ENCODE measurements around the gene DEUP1. TPM values are rescaled to one million over a fixed set of nuclear protein-coding genes. Genes with fewer than 3 reads are reported as not detected.

Gene DEUP1
- total RNA-seq, 2 experiments from 2014 or later: not detected

GRCh38 chr11:93480756-93481155 is 150.2 kb downstream of the DEUP1 start:
- no TSS peak for BruUV-seq (replicated peaks)
- no peaks in the 10 kb centered on the region for H4K20me1 ChIP-seq (ENCODE audit: insufficient read depth, low read length)
- CTCF ChIA-PET (ENCODE audit: unreplicated experiment): no interaction called here
- H3K36me3 ChIP-seq (ENCODE audit: insufficient read depth, low read length): no peaks in the 10 kb centered on the region
- H3K4me2 ChIP-seq (ENCODE audit: low read length): no peak overlapping the region
- no peak for DNase-seq (ENCODE audit: low spot score)
- no peak overlapping the region for H3K4me3 ChIP-seq (ENCODE audit: low read depth, low read length, poor library complexity, severe bottlenecking)
- TF ChIP-seq EZH2phosphoT487 (IDR thresholded peaks at IDR 0.05; ENCODE audit: borderline replicate concordance, low read depth, low read length) (no peak), CTCF (conservative IDR thresholded peaks at IDR 0.05; ENCODE audit: low read length) (no peak)
- H2AFZ ChIP-seq (ENCODE audit: low read length): no peak overlapping the region
- no peaks in the 10 kb centered on the region for H3K4me1 ChIP-seq (ENCODE audit: insufficient read depth, low read length, poor library complexity, severe bottlenecking)
- H3K9me2 ChIP-seq (ENCODE audit: insufficient read depth, low read length): no peaks in the 10 kb centered on the region
- H3K9me3 ChIP-seq (ENCODE audit: low read length): no peaks in the 10 kb centered on the region
- POLR2A ChIA-PET: no interaction called here
- H3K79me2 ChIP-seq (ENCODE audit: insufficient read depth, low read depth, low read length): no peaks in the 10 kb centered on the region
- intact Hi-C loops (cut with micrococcal nuclease; ENCODE audit: unreplicated experiment): no loop called here
- H3K27ac ChIP-seq (ENCODE audit: low read depth, low read length, poor library complexity, severe bottlenecking): no peak overlapping the region

GRCh38 chr11:93481279-93481678 is 150.7 kb downstream of the DEUP1 start:
- Histone ChIP-seq H3K36me3 (ENCODE audit: insufficient read depth, low read length) (no peaks in the 10 kb centered on the region), H4K20me1 (ENCODE audit: insufficient read depth, low read length) (no peaks in the 10 kb centered on the region), H3K27ac (ENCODE audit: low read depth, low read length, poor library complexity, severe bottlenecking) (no peak overlapping the region), H3K79me2 (ENCODE audit: insufficient read depth, low read depth, low read length) (no peaks in the 10 kb centered on the region), H3K9me2 (ENCODE audit: insufficient read depth, low read length) (no peaks in the 10 kb centered on the region), H3K4me3 (ENCODE audit: low read depth, low read length, poor library complexity, severe bottlenecking) (no peak overlapping the region), H2AFZ (ENCODE audit: low read length) (no peak overlapping the region), H3K4me2 (ENCODE audit: low read length) (no peak overlapping the region), H3K4me1 (ENCODE audit: insufficient read depth, low read length, poor library complexity, severe bottlenecking) (no peaks in the 10 kb centered on the region), H3K9me3 (ENCODE audit: low read length) (no peaks in the 10 kb centered on the region)
- TF ChIP-seq CTCF (conservative IDR thresholded peaks at IDR 0.05; ENCODE audit: low read length) (no peak), EZH2phosphoT487 (IDR thresholded peaks at IDR 0.05; ENCODE audit: borderline replicate concordance, low read depth, low read length) (no peak)
- ChIA-PET POLR2A (interaction anchor here (0.5 kb wide), 1 partner anchor 13 kb away, joined by 3 read pairs; no protein-coding TSS in a partner anchor), CTCF (ENCODE audit: unreplicated experiment) (no interaction called here)
- no peak for DNase-seq (ENCODE audit: low spot score)
- BruUV-seq (replicated peaks): no TSS peak
- intact Hi-C loops (cut with micrococcal nuclease; ENCODE audit: unreplicated experiment): no loop called here

- Histone ChIP-seq H3K9me2 (ENCODE audit: insufficient read depth, low read length) (no peaks in the 10 kb centered on the region), H2AFZ (ENCODE audit: low read length) (no peak overlapping the region), H3K36me3 (ENCODE audit: insufficient read depth, low read length) (no peaks in the 10 kb centered on the region), H3K4me3 (ENCODE audit: low read depth, low read length, poor library complexity, severe bottlenecking) (no peak overlapping the region), H3K9me3 (ENCODE audit: low read length) (no peaks in the 10 kb centered on the region), H3K79me2 (ENCODE audit: insufficient read depth, low read depth, low read length) (no peaks in the 10 kb centered on the region), H3K4me2 (ENCODE audit: low read length) (no peak overlapping the region), H3K27ac (ENCODE audit: low read depth, low read length, poor library complexity, severe bottlenecking) (no peak overlapping the region), H3K4me1 (ENCODE audit: insufficient read depth, low read length, poor library complexity, severe bottlenecking) (no peaks in the 10 kb centered on the region), H4K20me1 (ENCODE audit: insufficient read depth, low read length) (no peaks in the 10 kb centered on the region)
- TF ChIP-seq CTCF (conservative IDR thresholded peaks at IDR 0.05; ENCODE audit: low read length): no peak
- TF ChIP-seq EZH2phosphoT487 (IDR thresholded peaks at IDR 0.05; ENCODE audit: borderline replicate concordance, low read depth, low read length): no peak
- intact Hi-C loops (cut with micrococcal nuclease; ENCODE audit: unreplicated experiment): no loop called here
- BruUV-seq (replicated peaks): no TSS peak
- ChIA-PET CTCF (ENCODE audit: unreplicated experiment) (no interaction called here), POLR2A (interaction anchor here (0.5 kb wide), 1 partner anchor 13 kb away, joined by 3 read pairs; no protein-coding TSS in a partner anchor)
- no peak for DNase-seq (ENCODE audit: low spot score)
Measured at GRCh38 chr11:93481696-93482095, 151.2 kb downstream of the DEUP1 start.

All from OCI-LY7 (cell line).